Stimulated activated CD8-positive, alpha-beta memory T cell treated with anti-CD3 and anti-CD28 coated beads, Interleukin-4, amount 100 ng/mL, for 4 hours (primary cell): Measurements from ENCODE around the gene ZMIZ1.

ENCODE experiments used
- DNase-seq, 2 donors: peaks; one replicate each; pipeline ENCODE4 v3.0.0-alpha.2; 2020; ENCODE audit warnings: low read depth in 2 of 2, low spot score in 1 of 2

The ZMIZ1 gene

GRCh38 chr10:79258894-79259293 lies 190.1 kb downstream of the ZMIZ1 start:
- no peak for DNase-seq

GRCh38 chr10:79259834-79260233 lies 191.1 kb downstream of the ZMIZ1 start:
- no peak for DNase-seq

- no peak for DNase-seq
Measured at GRCh38 chr10:79260811-79261740, 192.3 kb downstream of the ZMIZ1 start.

GRCh38 chr10:79262131-79262530 lies 193.4 kb downstream of the ZMIZ1 start:
- DNase-seq, result no peak

- no peak for DNase-seq
Measured at GRCh38 chr10:79262959-79263746, 194.4 kb downstream of the ZMIZ1 start.

GRCh38 chr10:79263939-79264338 lies 195.2 kb downstream of the ZMIZ1 start:
- no peak for DNase-seq

- no peak for DNase-seq
Measured at GRCh38 chr10:79264942-79265341, 196.2 kb downstream of the ZMIZ1 start.

GRCh38 chr10:79266084-79266483 lies 197.3 kb downstream of the ZMIZ1 start:
- DNase-seq, result no peak

- DNase-seq, result no peak
Measured at GRCh38 chr10:79266543-79267312, 198.0 kb downstream of the ZMIZ1 start.

- DNase-seq, result no peak
Measured at GRCh38 chr10:79267499-79267898, 198.7 kb downstream of the ZMIZ1 start.

- no peak for DNase-seq
Measured at GRCh38 chr10:79268161-79268601, 199.4 kb downstream of the ZMIZ1 start.

- no peak for DNase-seq
Measured at GRCh38 chr10:79268742-79269141, 200.0 kb downstream of the ZMIZ1 start.

GRCh38 chr10:79269443-79269842 lies 200.7 kb downstream of the ZMIZ1 start:
- no peak for DNase-seq

- DNase-seq, result no peak
Measured at GRCh38 chr10:79269969-79270368, 201.2 kb downstream of the ZMIZ1 start.

GRCh38 chr10:79270466-79271246 lies 201.9 kb downstream of the ZMIZ1 start:
- no peak for DNase-seq

GRCh38 chr10:79272353-79272752 lies 203.6 kb downstream of the ZMIZ1 start:
- DNase-seq, result no peak

- no peak for DNase-seq
Measured at GRCh38 chr10:79273604-79274003, 204.8 kb downstream of the ZMIZ1 start.

- no peak for DNase-seq
Measured at GRCh38 chr10:79274279-79275104, 205.7 kb downstream of the ZMIZ1 start.

- no peak for DNase-seq
Measured at GRCh38 chr10:79275105-79275430, 206.3 kb downstream of the ZMIZ1 start.

- no peak for DNase-seq
Measured at GRCh38 chr10:79275431-79275851, 206.7 kb downstream of the ZMIZ1 start.
